Cardiac muscle cell (in vitro differentiated cells and primary cell): Measurements from ENCODE around the gene MDM4. TPM values are rescaled to one million over a fixed set of nuclear protein-coding genes. Genes with fewer than 3 reads are reported as not detected.
A peak's percentile ranks its signal among the peaks of the same experiment; 100 is the strongest.

Source experiments
- DNase-seq, 2 donors: peaks; one replicate each; pipeline versions ENCODE4 v3.0.0 to v3.0.0-alpha.2; 2010 to 2017; ENCODE audit warnings: low read depth in 1 of 2, low spot score in 1 of 2
- H3K27ac ChIP-seq: fragments of 200-600 bp; sonication (generic); 2 replicates; pipeline ENCODE4 v1.5.1; 2016
- H3K27me3 ChIP-seq: fragments of 200-600 bp; sonication (generic); 2 replicates; pipeline ENCODE4 v1.6.0; 2016; ENCODE audit warnings: control low read depth
- H3K36me3 ChIP-seq: fragments of 200-600 bp; sonication (generic); 2 replicates; pipeline ENCODE4 v1.5.1; 2016; ENCODE audit warnings: control low read depth
- H3K4me1 ChIP-seq: fragments of 200-600 bp; sonication (generic); 2 replicates; pipeline ENCODE4 v1.8.1; 2017; ENCODE audit warnings: low read depth, mild to moderate bottlenecking, mixed run types
- H3K4me3 ChIP-seq: fragments of 200-600 bp; sonication (generic); 2 replicates; pipeline ENCODE4 v1.5.1; 2016; ENCODE audit warnings: mild to moderate bottlenecking
- H3K9me3 ChIP-seq: fragments of 200-600 bp; sonication (generic); 2 replicates; pipeline ENCODE4 v1.5.1; 2017; ENCODE audit warnings: low read depth, mild to moderate bottlenecking, control low read depth
- CTCF ChIP-seq: IDR thresholded peaks from 2 replicates; pipeline ENCODE4 v1.5.1; 2012; ENCODE audit warnings: low read depth, mild to moderate bottlenecking, low read length
- polyA plus RNA-seq: library from polyadenylated mRNA; unstranded; fragments of >200 nt; fragmentation: Nextera tagmentation; extraction: Ambion mirVana; gene quantifications from 2 replicates; pipeline ENCODE4 v1.2.1, GENCODE V29; 2016
- total RNA-seq: library from RNA; depleted of rRNA; stranded (reverse); fragments of >200 nt; gene quantifications from 2 replicates; pipeline ENCODE4 v1.2.3, GENCODE V29; 2016

The MDM4 gene
- total and polyA plus RNA-seq, 2 experiments from 2014 or later, result 30.8 to 62.0 TPM

GRCh38 chr1:204576422-204576821 lies 60.2 kb downstream of the MDM4 start:
- H3K27ac ChIP-seq, result no peak overlapping the region
- H3K4me3 ChIP-seq, result no peak overlapping the region
- TF ChIP-seq CTCF, result no peak
- peaks cover 7% of the 10 kb centered on the region for H3K4me1 ChIP-seq
- no peak for DNase-seq
- H3K9me3 ChIP-seq, result no peaks in the 10 kb centered on the region
- peaks cover 5% of the 10 kb centered on the region for H3K27me3 ChIP-seq
- no peaks in the 10 kb centered on the region for H3K36me3 ChIP-seq

- Histone ChIP-seq H3K27ac (no peak overlapping the region), H3K36me3 (no peaks in the 10 kb centered on the region), H3K9me3 (no peaks in the 10 kb centered on the region), H3K4me3 (no peak overlapping the region), H3K4me1 (peaks cover 7% of the 10 kb centered on the region), H3K27me3 (peaks cover 5% of the 10 kb centered on the region)
- no peak for DNase-seq
- TF ChIP-seq CTCF, result no peak
These were observed 61.7 kb downstream of the MDM4 start for GRCh38 chr1:204577794-204578478.

- DNase-seq, result peak in 1 of 2 donors; percentile 69
- H3K27me3 ChIP-seq, result peaks cover 5% of the 10 kb centered on the region
- H3K9me3 ChIP-seq, result no peaks in the 10 kb centered on the region
- TF ChIP-seq CTCF, result no peak
- no peak overlapping the region for H3K27ac ChIP-seq
- no peaks in the 10 kb centered on the region for H3K36me3 ChIP-seq
- no peak overlapping the region for H3K4me3 ChIP-seq
- peaks cover 7% of the 10 kb centered on the region for H3K4me1 ChIP-seq
These were observed 62.9 kb downstream of the MDM4 start for GRCh38 chr1:204578867-204579664.

- no peak for TF ChIP-seq CTCF
- DNase-seq, result no peak
- Histone ChIP-seq H3K36me3 (no peaks in the 10 kb centered on the region), H3K4me1 (peaks cover under 1% of the 10 kb centered on the region), H3K9me3 (no peaks in the 10 kb centered on the region), H3K27ac (no peak overlapping the region), H3K4me3 (no peak overlapping the region), H3K27me3 (peaks cover 5% of the 10 kb centered on the region)
These were observed 63.5 kb downstream of the MDM4 start for GRCh38 chr1:204579681-204580080.

- no peak overlapping the region for H3K27ac ChIP-seq
- peaks cover 3% of the 10 kb centered on the region for H3K27me3 ChIP-seq
- H3K36me3 ChIP-seq, result no peaks in the 10 kb centered on the region
- no peak overlapping the region for H3K4me3 ChIP-seq
- H3K9me3 ChIP-seq, result no peaks in the 10 kb centered on the region
- DNase-seq, result no peak
- H3K4me1 ChIP-seq, result no peaks in the 10 kb centered on the region
- no peak for TF ChIP-seq CTCF
These were observed 64.7 kb downstream of the MDM4 start for GRCh38 chr1:204580862-204581261.
